Measurements from ENCODE around the gene VPS18. TPM values are rescaled to one million over a fixed set of nuclear protein-coding genes. Genes with fewer than 3 reads are reported as not detected.

VPS18 gene
- total RNA-seq, 4 donors from 2014 or later: 15.7 to 26.8 (median 23.8) TPM

DNA sequence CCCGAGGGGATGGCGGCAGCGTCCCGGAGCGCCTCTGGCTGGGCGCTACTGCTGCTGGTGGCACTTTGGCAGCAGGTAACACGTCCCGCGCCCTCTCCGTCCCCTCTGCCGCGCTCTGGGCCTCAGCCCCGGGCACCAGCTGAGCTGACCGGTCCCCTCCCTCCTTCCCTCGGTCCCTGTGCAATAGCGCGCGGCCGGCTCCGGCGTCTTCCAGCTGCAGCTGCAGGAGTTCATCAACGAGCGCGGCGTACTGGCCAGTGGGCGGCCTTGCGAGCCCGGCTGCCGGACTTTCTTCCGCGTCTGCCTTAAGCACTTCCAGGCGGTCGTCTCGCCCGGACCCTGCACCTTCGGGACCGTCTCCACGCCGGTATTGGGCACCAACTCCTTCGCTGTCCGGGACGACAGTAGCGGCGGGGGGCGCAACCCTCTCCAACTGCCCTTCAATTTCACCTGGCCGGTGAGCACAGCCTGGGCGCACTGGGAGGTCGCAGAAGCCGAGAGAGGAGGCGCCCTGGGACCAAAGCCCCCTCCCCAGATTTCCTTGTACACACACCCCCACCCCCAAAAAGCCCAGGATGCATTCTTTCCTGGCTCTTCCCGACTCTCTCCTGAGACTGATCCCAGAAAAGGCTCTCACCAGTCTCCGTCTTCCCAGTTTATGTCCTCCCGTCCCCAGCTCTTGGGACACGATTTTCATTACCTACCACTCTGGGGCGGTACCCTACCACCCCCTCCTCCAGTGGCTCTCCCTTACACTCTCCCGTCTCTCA is 35.6 kb downstream of the VPS18 start:
- Histone ChIP-seq H3K4me3 (peak overlapping the region; percentile 35 to 68 (median 54)), H3K36me3 (peaks cover 0 to 6% (median 0%) of the 10 kb centered on the region in 3 donors), H3K27me3 (no peaks in the 10 kb centered on the region), H3K4me1 (peaks cover 10 to 77% (median 46%) of the 10 kb centered on the region in 4 donors), H3K9me3 (no peaks in the 10 kb centered on the region), H3K27ac (peak overlapping the region; percentile 36 to 71 (median 56))
- DNase-seq: peak in 2 of 3 donors; percentile 67 to 75
- TF ChIP-seq, protein P1, sequence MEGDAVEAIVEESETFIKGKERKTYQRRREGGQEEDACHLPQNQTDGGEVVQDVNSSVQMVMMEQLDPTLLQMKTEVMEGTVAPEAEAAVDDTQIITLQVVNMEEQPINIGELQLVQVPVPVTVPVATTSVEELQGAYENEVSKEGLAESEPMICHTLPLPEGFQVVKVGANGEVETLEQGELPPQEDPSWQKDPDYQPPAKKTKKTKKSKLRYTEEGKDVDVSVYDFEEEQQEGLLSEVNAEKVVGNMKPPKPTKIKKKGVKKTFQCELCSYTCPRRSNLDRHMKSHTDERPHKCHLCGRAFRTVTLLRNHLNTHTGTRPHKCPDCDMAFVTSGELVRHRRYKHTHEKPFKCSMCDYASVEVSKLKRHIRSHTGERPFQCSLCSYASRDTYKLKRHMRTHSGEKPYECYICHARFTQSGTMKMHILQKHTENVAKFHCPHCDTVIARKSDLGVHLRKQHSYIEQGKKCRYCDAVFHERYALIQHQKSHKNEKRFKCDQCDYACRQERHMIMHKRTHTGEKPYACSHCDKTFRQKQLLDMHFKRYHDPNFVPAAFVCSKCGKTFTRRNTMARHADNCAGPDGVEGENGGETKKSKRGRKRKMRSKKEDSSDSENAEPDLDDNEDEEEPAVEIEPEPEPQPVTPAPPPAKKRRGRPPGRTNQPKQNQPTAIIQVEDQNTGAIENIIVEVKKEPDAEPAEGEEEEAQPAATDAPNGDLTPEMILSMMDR (IDR thresholded peaks at IDR 0.05): no peak
- TF ChIP-seq POLR2A (IDR thresholded peaks at IDR 0.05): no peak

DNA sequence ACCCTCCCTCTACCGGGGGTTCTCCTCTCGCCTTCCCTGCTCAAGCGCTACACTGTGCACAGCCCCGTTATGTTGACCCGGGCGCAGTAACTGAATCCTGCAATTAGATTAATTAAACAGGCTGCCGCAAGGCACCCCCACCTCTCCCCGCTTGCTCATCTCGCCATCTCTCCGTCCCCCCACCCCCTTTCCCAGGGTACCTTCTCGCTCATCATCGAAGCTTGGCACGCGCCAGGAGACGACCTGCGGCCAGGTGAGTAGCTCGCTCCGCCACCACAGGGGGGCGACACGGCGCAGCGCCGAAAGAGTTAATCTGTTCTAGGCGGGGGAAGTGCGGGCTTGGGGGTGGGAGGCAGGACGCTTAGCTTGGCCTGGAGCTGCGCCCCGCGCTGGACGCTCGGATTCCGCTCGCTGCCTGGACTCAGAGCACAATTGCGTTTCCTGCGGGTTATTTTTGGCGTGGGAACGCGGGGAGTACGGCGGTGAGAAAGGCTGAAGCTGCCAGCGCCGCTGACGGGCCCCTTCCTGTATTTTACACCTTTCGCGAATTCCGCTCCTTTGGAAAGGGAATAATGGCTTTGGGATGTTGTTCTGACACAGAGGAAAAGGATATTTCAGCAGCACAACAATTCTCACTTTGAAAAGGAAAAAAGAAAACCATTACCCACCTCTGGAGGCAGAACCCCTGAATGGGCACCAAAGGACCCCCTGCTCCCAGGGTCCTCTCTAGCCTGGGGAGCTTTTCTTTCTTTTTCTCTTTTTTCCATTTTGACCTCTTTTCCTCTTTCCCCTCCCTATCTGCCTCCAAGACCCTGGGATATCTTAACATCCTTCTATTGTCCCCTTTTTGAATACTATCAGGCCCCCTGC is 36.4 kb downstream of the VPS18 start:
- no peaks in the 10 kb centered on the region for H3K9me3 ChIP-seq
- peaks cover 10 to 74% (median 46%) of the 10 kb centered on the region in 4 donors for H3K4me1 ChIP-seq
- peaks cover 0 to 12% (median 0%) of the 10 kb centered on the region in 3 donors for H3K36me3 ChIP-seq
- no peaks in the 10 kb centered on the region for H3K27me3 ChIP-seq
- peak in 2 of 3 donors; percentile 63 to 78 for DNase-seq
- no peak for TF ChIP-seq POLR2A (IDR thresholded peaks at IDR 0.05)
- TF ChIP-seq, protein P1 (IDR thresholded peaks at IDR 0.05): peak in 5 of 6 experiments; percentile 30 to 54 (median 46)
- peak overlapping the region; percentile 35 to 68 (median 54) for H3K4me3 ChIP-seq
- peak overlapping the region; percentile 1 to 72 (median 38) for H3K27ac ChIP-seq

DNA sequence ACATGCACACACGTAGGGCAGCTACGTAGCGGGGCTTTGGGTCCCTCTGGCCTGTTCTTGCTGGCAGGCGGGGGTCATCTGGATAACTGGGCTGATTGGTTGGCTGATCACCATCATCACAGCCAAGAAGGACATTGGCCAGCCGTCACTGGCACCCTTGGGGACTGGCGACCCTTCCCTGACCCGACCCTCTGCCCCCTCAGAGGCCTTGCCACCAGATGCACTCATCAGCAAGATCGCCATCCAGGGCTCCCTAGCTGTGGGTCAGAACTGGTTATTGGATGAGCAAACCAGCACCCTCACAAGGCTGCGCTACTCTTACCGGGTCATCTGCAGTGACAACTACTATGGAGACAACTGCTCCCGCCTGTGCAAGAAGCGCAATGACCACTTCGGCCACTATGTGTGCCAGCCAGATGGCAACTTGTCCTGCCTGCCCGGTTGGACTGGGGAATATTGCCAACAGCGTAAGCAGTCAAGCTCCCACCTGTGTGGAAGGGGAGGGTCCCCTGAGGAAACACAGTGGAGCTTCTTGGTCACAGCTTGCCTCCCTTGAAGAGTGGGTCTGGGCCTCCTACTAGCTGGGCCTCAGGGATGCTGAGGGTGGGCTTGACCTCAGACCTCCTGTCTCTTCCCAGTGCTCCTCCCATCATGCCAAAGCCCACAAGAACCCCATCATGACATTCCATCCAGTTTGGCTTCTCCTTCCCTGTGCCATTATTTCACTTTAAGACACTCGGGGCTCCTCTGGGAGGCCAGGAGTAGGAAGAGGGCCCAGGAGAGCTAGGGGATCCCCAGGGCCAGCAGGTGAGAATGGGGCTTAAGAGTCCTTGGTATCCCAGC is 37.3 kb downstream of the VPS18 start:
- DNase-seq: no peak

DNA sequence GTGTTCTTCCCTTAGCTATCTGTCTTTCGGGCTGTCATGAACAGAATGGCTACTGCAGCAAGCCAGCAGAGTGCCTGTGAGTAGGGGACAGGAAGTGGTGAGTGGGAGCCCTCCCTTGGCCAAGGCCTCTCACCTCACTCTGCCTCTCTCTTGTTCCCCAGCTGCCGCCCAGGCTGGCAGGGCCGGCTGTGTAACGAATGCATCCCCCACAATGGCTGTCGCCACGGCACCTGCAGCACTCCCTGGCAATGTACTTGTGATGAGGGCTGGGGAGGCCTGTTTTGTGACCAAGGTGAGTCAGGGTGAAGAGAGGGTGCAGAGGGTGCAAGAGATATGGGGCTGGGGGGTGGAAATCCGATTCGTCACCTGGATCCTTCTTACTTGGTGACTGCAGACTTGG is 37.9 kb downstream of the VPS18 start:
- no peaks in the 10 kb centered on the region for H3K9me3 ChIP-seq
- H3K4me3 ChIP-seq: peak overlapping the region in 2 of 4 donors; percentile 58 to 68
- H3K36me3 ChIP-seq: peaks cover 0 to 27% (median 0%) of the 10 kb centered on the region in 3 donors
- no peak for TF ChIP-seq POLR2A (IDR thresholded peaks at IDR 0.05)
- TF ChIP-seq, protein P1 (IDR thresholded peaks at IDR 0.05): no peak
- H3K4me1 ChIP-seq: peaks cover 5 to 59% (median 32%) of the 10 kb centered on the region in 4 donors
- no peaks in the 10 kb centered on the region for H3K27me3 ChIP-seq
- DNase-seq: no peak
- H3K27ac ChIP-seq: peak overlapping the region in 3 of 4 donors; percentile 46 to 72 (median 61)

More for the DNA sequence above, 37.3 kb downstream of the VPS18 start:
- TF ChIP-seq, protein P1 (IDR thresholded peaks at IDR 0.05): no peak
- TF ChIP-seq POLR2A (IDR thresholded peaks at IDR 0.05): no peak
- peak overlapping the region in 3 of 4 donors; percentile 6 to 72 (median 61) for H3K27ac ChIP-seq
- H3K27me3 ChIP-seq: no peaks in the 10 kb centered on the region
- peak overlapping the region in 3 of 4 donors; percentile 35 to 68 (median 58) for H3K4me3 ChIP-seq
- H3K4me1 ChIP-seq: peaks cover 5 to 65% (median 37%) of the 10 kb centered on the region in 4 donors
- H3K9me3 ChIP-seq: no peaks in the 10 kb centered on the region
- peaks cover 0 to 21% (median 0%) of the 10 kb centered on the region in 3 donors for H3K36me3 ChIP-seq

Measured in Peyer's patch (tissue), 4 donors.